BJ (cell line): ENCODE measurements around the gene IQCM. TPM values are rescaled to one million over a fixed set of nuclear protein-coding genes. Genes with fewer than 3 reads are reported as not detected.

ENCODE experiments used
- CTCF ChIA-PET: fragments of 350-600 bp; formaldehyde crosslinking; extraction: SDS; loops from one replicate; lab custom pipeline; 2021; ENCODE audit warnings: antibody characterized with exemption, inconsistent platforms; lab: Yijun Ruan, JAX
- POLR2A ChIA-PET: fragments of 300-600 bp; sonication (Branson Sonifier 250); formaldehyde crosslinking; extraction: SDS; loops from one replicate; lab custom pipeline; 2021; ENCODE audit warnings: antibody characterized with exemption; lab: Charles Lee
- DNase-seq: peaks from one replicate; pipeline ENCODE4 v3.0.0-alpha.2; 2011; ENCODE audit warnings: low read depth
- H3K27me3 ChIP-seq: 2 replicates; pipeline ENCODE4 v1.6.0; 2011; ENCODE audit warnings: low read length; ENCODE audit not compliant: control insufficient read depth, insufficient read depth
- H3K36me3 ChIP-seq: 2 replicates; pipeline ENCODE4 v1.5.1; 2011; ENCODE audit warnings: low read length; ENCODE audit not compliant: control insufficient read depth, insufficient read depth
- H3K4me3 ChIP-seq: 2 replicates; pipeline ENCODE4 v1.5.1; 2011; ENCODE audit warnings: low read depth, mild to moderate bottlenecking, control low read depth, low read length
- CTCF ChIP-seq: IDR thresholded peaks from 2 replicates; pipeline ENCODE4 v1.5.1; 2011; ENCODE audit warnings: low read depth, mild to moderate bottlenecking, control low read depth, inconsistent platforms, low read length, moderate library complexity; ENCODE audit not compliant: insufficient read depth
- polyA plus RNA-seq: library from polyadenylated mRNA; depleted of rRNA; stranded (reverse); fragments of >200 nt; gene quantifications from 2 replicates; pipeline ENCODE4 v1.2.3, GENCODE V29; 2011

Gene IQCM
- polyA plus RNA-seq, 1 experiment = not detected

- Histone ChIP-seq H3K36me3 (no peaks in the 10 kb centered on the region), H3K4me3 (no peak overlapping the region), H3K27me3 (no peaks in the 10 kb centered on the region)
- POLR2A ChIA-PET = no interaction called here
- no peak for TF ChIP-seq CTCF
- CTCF ChIA-PET = no interaction called here
- no peak for DNase-seq
Observed at GRCh38 chr4:149353241-149353640, 462.4 kb downstream of the IQCM start.

DNA sequence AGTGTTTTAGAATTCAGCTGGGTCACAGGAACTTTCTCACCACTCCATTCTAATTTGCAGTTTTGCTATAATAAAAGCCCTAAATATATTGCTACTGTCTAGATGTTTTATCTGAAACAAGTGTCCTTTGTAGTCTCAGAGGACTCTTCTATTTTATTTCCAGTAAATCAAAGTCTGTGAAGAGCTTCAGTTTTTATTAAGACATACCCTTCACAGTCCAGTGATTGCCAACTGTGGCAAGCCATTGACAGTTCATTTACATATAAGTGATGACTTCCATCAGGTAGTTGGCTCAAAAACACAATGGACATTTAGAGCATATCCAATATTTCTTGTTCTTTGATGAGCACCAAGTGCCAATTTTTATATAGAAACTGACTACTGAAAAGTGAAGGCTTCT is 466.1 kb downstream of the IQCM start:
- POLR2A ChIA-PET = no interaction called here
- H3K27me3 ChIP-seq = no peaks in the 10 kb centered on the region
- H3K36me3 ChIP-seq = no peaks in the 10 kb centered on the region
- no peak overlapping the region for H3K4me3 ChIP-seq
- CTCF ChIA-PET = no interaction called here
- no peak for DNase-seq
- TF ChIP-seq CTCF = no peak

DNA sequence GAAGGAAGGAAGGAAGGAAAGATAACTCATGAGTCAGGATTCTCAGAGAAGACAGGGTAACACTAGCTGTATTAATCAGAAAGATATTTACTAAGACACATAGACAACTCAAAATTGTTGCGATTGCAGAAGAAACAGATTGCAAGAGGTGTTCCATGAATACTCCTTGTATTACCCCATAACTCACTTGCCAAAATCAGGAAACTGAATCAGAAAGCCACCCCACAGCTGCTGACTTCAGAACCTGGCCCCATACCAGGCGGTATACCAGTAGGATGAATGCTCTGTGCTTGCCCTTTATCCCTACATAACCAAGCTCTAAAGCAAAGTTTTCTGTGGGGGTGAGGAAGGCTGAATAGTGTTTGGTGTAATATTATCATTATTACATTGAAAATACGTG is 468.5 kb downstream of the IQCM start:
- Histone ChIP-seq H3K27me3 (no peaks in the 10 kb centered on the region), H3K36me3 (no peaks in the 10 kb centered on the region), H3K4me3 (no peak overlapping the region)
- ChIA-PET CTCF (no interaction called here), POLR2A (no interaction called here)
- no peak for TF ChIP-seq CTCF
- DNase-seq = no peak

DNA sequence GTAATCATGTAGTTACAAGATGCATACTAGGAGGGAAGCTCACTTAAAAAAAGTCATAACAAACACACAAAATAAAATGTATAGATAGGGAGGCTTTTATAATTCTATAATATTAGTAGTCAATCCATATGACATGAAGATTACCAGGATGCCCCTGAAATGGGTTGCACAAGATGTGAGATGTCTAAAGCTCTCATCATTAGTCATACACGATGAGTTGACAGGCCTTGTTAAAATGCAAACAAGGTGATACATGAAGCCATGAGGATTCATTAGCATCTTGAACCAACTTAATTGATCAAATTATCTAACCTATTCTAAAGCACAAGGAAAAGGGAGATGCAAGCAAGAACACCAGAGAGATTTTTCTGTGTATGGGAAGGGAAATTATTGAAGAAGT is 470.2 kb downstream of the IQCM start:
- no peak for TF ChIP-seq CTCF
- ChIA-PET CTCF (interaction anchor here (1.1 kb wide), 1 partner anchor 13 kb away, joined by 4 read pairs; no protein-coding TSS in a partner anchor), POLR2A (no interaction called here)
- H3K4me3 ChIP-seq = no peak overlapping the region
- no peaks in the 10 kb centered on the region for H3K27me3 ChIP-seq
- no peak for DNase-seq
- no peaks in the 10 kb centered on the region for H3K36me3 ChIP-seq

DNA sequence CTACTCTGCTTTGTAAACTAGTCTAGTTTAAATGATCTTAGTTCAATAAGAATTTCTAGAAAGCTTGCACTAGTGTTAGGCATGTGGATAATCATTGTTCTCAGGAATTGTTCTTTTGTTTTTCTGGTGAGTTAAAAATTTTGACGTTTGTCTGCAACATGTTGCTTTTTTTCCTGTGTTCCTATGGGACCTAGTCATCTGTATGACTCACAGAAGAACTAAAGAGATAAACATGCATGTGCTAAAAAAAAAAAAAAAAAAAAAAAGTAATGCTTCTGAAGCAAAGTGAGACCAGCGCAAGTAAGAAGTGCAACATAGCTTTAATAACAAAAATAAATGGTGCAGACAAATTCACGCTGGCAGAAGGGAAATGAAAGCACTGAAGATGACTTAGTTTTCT is 471.2 kb downstream of the IQCM start:
- ChIA-PET POLR2A (no interaction called here), CTCF (no interaction called here)
- H3K27me3 ChIP-seq = no peaks in the 10 kb centered on the region
- peak; percentile 5 for DNase-seq
- no peak overlapping the region for H3K4me3 ChIP-seq
- no peaks in the 10 kb centered on the region for H3K36me3 ChIP-seq
- TF ChIP-seq CTCF = no peak
